ENCODE measurements around the gene DGKB.

GRCh38 chr7:14123923-14124322 lies 778.6 kb downstream of the DGKB start:
- TF ChIP-seq, protein P1, sequence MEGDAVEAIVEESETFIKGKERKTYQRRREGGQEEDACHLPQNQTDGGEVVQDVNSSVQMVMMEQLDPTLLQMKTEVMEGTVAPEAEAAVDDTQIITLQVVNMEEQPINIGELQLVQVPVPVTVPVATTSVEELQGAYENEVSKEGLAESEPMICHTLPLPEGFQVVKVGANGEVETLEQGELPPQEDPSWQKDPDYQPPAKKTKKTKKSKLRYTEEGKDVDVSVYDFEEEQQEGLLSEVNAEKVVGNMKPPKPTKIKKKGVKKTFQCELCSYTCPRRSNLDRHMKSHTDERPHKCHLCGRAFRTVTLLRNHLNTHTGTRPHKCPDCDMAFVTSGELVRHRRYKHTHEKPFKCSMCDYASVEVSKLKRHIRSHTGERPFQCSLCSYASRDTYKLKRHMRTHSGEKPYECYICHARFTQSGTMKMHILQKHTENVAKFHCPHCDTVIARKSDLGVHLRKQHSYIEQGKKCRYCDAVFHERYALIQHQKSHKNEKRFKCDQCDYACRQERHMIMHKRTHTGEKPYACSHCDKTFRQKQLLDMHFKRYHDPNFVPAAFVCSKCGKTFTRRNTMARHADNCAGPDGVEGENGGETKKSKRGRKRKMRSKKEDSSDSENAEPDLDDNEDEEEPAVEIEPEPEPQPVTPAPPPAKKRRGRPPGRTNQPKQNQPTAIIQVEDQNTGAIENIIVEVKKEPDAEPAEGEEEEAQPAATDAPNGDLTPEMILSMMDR (IDR thresholded peaks at IDR 0.05) = no peak
- TF ChIP-seq POLR2AphosphoS5 (IDR thresholded peaks at IDR 0.05) (no peak), EP300 (IDR thresholded peaks at IDR 0.05) (no peak), POLR2A (IDR thresholded peaks at IDR 0.05) (no peak)

Data from stomach (tissue), 4 donors.